Lower lobe of right lung (tissue), 2 donors: ENCODE results near the gene ATP1A3. TPM values are rescaled to one million over a fixed set of nuclear protein-coding genes. Genes with fewer than 3 reads are reported as not detected.
A peak's percentile ranks its signal among the peaks of the same experiment; 100 is the strongest.

Source experiments
- ATAC-seq, 2 donors: fragments of 200-7000 bp; cut with Tn5 transposase; one replicate each; pipeline ENCODE4 v1.9.1; 2020 to 2022; ENCODE audit warnings: mild to moderate bottlenecking in 2 of 2, moderate library complexity in 2 of 2
- DNase-seq: peaks from one replicate; pipeline ENCODE4 v3.0.0-alpha.2; 2020
- H3K27ac ChIP-seq: fragments of 200-600 bp; one replicate; pipeline ENCODE4 v1.8.0; 2022
- H3K27me3 ChIP-seq: fragments of 200-600 bp; one replicate; pipeline ENCODE4 v1.8.0; 2022; ENCODE audit warnings: low read depth
- H3K36me3 ChIP-seq: fragments of 200-600 bp; one replicate; pipeline ENCODE4 v1.8.0; 2022; ENCODE audit warnings: mild to moderate bottlenecking
- H3K4me1 ChIP-seq: fragments of 200-600 bp; one replicate; pipeline ENCODE4 v1.8.0; 2022
- H3K4me3 ChIP-seq: fragments of 200-600 bp; one replicate; pipeline ENCODE4 v1.8.0; 2022; ENCODE audit warnings: mild to moderate bottlenecking
- H3K9me3 ChIP-seq: fragments of 200-600 bp; one replicate; pipeline ENCODE4 v1.8.0; 2022
- CTCF ChIP-seq: fragments of 200-600 bp; IDR thresholded peaks from one replicate; pipeline ENCODE4 v1.8.0; 2022; ENCODE audit warnings: antibody characterized with exemption, mild to moderate bottlenecking
- intact Hi-C: fragments of 100-400 bp; cut with DNase I; formaldehyde crosslinking; loops from one replicate; pipeline ENCODE4 v1.11.0; 2022
- total RNA-seq: library from RNA; stranded (reverse); fragmentation: NEBNext Ultra II Directional; extraction: Animal tissue kit (Norgen Biotek cat#: 25700); gene quantifications from one replicate; pipeline ENCODE4 v1.2.1, GENCODE V29; 2021
- donor health status: DM: no; HTN: yes; CAD: no; lungs with severe emphysema.

The ATP1A3 gene
- total RNA-seq, 1 donor from 2014 or later, result 0.97 TPM

GRCh38 chr19:42003506-42004294, 9.7 kb upstream of the ATP1A3 start:
- intact Hi-C loops, result no loop called here
- no peak for ATAC-seq
- no peak overlapping the region for H3K4me3 ChIP-seq
- H3K27me3 ChIP-seq, result peaks cover 25% of the 10 kb centered on the region
- no peaks in the 10 kb centered on the region for H3K4me1 ChIP-seq
- no peak for TF ChIP-seq CTCF
- no peaks in the 10 kb centered on the region for H3K36me3 ChIP-seq
- H3K27ac ChIP-seq, result no peak overlapping the region
- no peaks in the 10 kb centered on the region for H3K9me3 ChIP-seq
- DNase-seq, result no peak

GRCh38 chr19:41999878-42000208, 5.8 kb upstream of the ATP1A3 start:
- peaks cover 63% of the 10 kb centered on the region for H3K27me3 ChIP-seq
- intact Hi-C loops, result no loop called here
- no peak for DNase-seq
- no peak overlapping the region for H3K4me3 ChIP-seq
- H3K36me3 ChIP-seq, result no peaks in the 10 kb centered on the region
- no peaks in the 10 kb centered on the region for H3K9me3 ChIP-seq
- no peak for ATAC-seq
- peaks cover 4% of the 10 kb centered on the region for H3K4me1 ChIP-seq
- TF ChIP-seq CTCF, result no peak
- H3K27ac ChIP-seq, result no peak overlapping the region

GRCh38 chr19:41999071-41999877, 5.2 kb upstream of the ATP1A3 start:
- DNase-seq (no peak), ATAC-seq (no peak)
- Histone ChIP-seq H3K27ac (no peak overlapping the region), H3K4me3 (no peak overlapping the region), H3K9me3 (no peaks in the 10 kb centered on the region), H3K27me3 (peaks cover 68% of the 10 kb centered on the region), H3K4me1 (peaks cover 4% of the 10 kb centered on the region), H3K36me3 (no peaks in the 10 kb centered on the region)
- intact Hi-C loops, result no loop called here
- no peak for TF ChIP-seq CTCF

GRCh38 chr19:41998246-41999020, 4.4 kb upstream of the ATP1A3 start:
- no peak for DNase-seq
- intact Hi-C loops, result no loop called here
- H3K9me3 ChIP-seq, result no peaks in the 10 kb centered on the region
- no peak overlapping the region for H3K4me3 ChIP-seq
- ATAC-seq, result peak in 1 of 2 donors; percentile 20
- H3K27me3 ChIP-seq, result peaks cover 77% of the 10 kb centered on the region
- H3K4me1 ChIP-seq, result peaks cover 12% of the 10 kb centered on the region
- no peak overlapping the region for H3K27ac ChIP-seq
- H3K36me3 ChIP-seq, result no peaks in the 10 kb centered on the region
- peak; percentile 49 for TF ChIP-seq CTCF

- intact Hi-C loops, result no loop called here
- peaks cover 77% of the 10 kb centered on the region for H3K27me3 ChIP-seq
- H3K4me3 ChIP-seq, result no peak overlapping the region
- DNase-seq, result no peak
- no peaks in the 10 kb centered on the region for H3K36me3 ChIP-seq
- TF ChIP-seq CTCF, result no peak
- no peak overlapping the region for H3K27ac ChIP-seq
- H3K9me3 ChIP-seq, result no peaks in the 10 kb centered on the region
- no peak for ATAC-seq
- peaks cover 12% of the 10 kb centered on the region for H3K4me1 ChIP-seq
These were observed 3.8 kb upstream of the ATP1A3 start for GRCh38 chr19:41997851-41998229.
